Endodermal cell (in vitro differentiated cells): ENCODE data around the gene COCH. TPM values are rescaled to one million over a fixed set of nuclear protein-coding genes. Genes with fewer than 3 reads are reported as not detected.

Source experiments
- DNase-seq: peaks from one replicate; pipeline ENCODE4 v3.0.0-alpha.2; 2017
- H3K27ac ChIP-seq: 2 replicates; pipeline ENCODE4 v1.5.1; 2013; ENCODE audit warnings: mild to moderate bottlenecking, low read depth, low read length, moderate library complexity
- H3K27me3 ChIP-seq: 2 replicates; pipeline ENCODE4 v1.6.1; 2013; ENCODE audit warnings: mild to moderate bottlenecking, low read length, moderate library complexity; ENCODE audit not compliant: insufficient read depth, control insufficient read depth, poor library complexity, severe bottlenecking
- H3K36me3 ChIP-seq: 2 replicates; pipeline ENCODE4 v1.7.0; 2013; ENCODE audit warnings: mild to moderate bottlenecking, low read length, moderate library complexity; ENCODE audit not compliant: control insufficient read depth, insufficient read depth
- H3K4me1 ChIP-seq: one replicate; pipeline ENCODE4 v1.7.0; 2013; ENCODE audit warnings: low read length; ENCODE audit not compliant: control insufficient read depth, insufficient read depth
- H3K4me3 ChIP-seq: 2 replicates; pipeline ENCODE4 v1.5.1; 2013; ENCODE audit warnings: mild to moderate bottlenecking, low read length, moderate library complexity
- H3K9ac ChIP-seq: 2 replicates; pipeline ENCODE4 v1.6.1; 2013; ENCODE audit warnings: mild to moderate bottlenecking, low read length, moderate library complexity; ENCODE audit not compliant: poor library complexity, severe bottlenecking; ENCODE audit errors: extremely low read depth
- H3K9me3 ChIP-seq: 2 replicates; pipeline ENCODE4 v1.6.1; 2013; ENCODE audit warnings: mild to moderate bottlenecking, low read length, moderate library complexity; ENCODE audit not compliant: control insufficient read depth
- H3K27ac Mint-ChIP-seq: 2 replicates; pipeline ENCODE4 v1.8.0; 2020; ENCODE audit warnings: mixed read lengths
- H3K27me3 Mint-ChIP-seq: 2 replicates; pipeline ENCODE4 v1.8.0; 2021; ENCODE audit warnings: mild to moderate bottlenecking, mixed read lengths; ENCODE audit not compliant: insufficient read depth
- H3K36me3 Mint-ChIP-seq: 2 replicates; pipeline ENCODE4 v1.8.0; 2020; ENCODE audit warnings: low read depth, mixed read lengths
- H3K4me1 Mint-ChIP-seq: 2 replicates; pipeline ENCODE4 v1.8.0; 2020; ENCODE audit warnings: mixed read lengths
- H3K4me3 Mint-ChIP-seq: 2 replicates; pipeline ENCODE4 v1.8.0; 2020; ENCODE audit warnings: mild to moderate bottlenecking, moderate library complexity, mixed read lengths
- H3K9me3 Mint-ChIP-seq: 2 replicates; pipeline ENCODE4 v1.8.0; 2020; ENCODE audit warnings: mild to moderate bottlenecking, mixed read lengths
- WGBS, 2 experiments: methylation state at CpG; one replicate each; pipeline versions ENCODE4 v1.1.5 to v1.1.7; 2013; ENCODE audit warnings: missing lambda C conversion rate in 2 of 2, mixed read lengths in 1 of 2; ENCODE audit not compliant: insufficient coverage in 1 of 2, insufficient read length in 1 of 2; 5-methylcytosine and 5-hydroxymethylcytosine counted together
- long read RNA-seq, 4 experiments: library from polyadenylated mRNA in 2 of 4; library from RNA in 1 of 4; library from capped mRNA in 1 of 4; stranded (forward) in 3 of 4; unstranded in 1 of 4; transcript quantifications; one replicate each; pipeline ENCODE4 v2.0.0, GENCODE V29; 2020 to 2021; ENCODE audit warnings: inconsistent platforms in 1 of 4
- polyA plus RNA-seq, 2 experiments: library from polyadenylated mRNA; stranded (reverse); fragments of 50-300 nt; gene quantifications; one replicate each; pipeline ENCODE4 v1.2.3, GENCODE V29; 2013
- total RNA-seq, 2 donors: library from RNA; stranded (reverse); fragmentation: NEBNext Ultra II Directional in 1 of 2; extraction: Animal tissue kit (Norgen Biotek cat#: 25700) in 1 of 2; gene quantifications; 2 replicates in 1 of 2; 3 replicates in 1 of 2; pipeline ENCODE4 v1.2.1, GENCODE V29; 2021
- TF ChIP-seq, protein P1 (sequence below): fragments of 200-600 bp; sonication (generic); conservative IDR thresholded peaks from 2 replicates; pipeline ENCODE4 v1.5.0; 2021; ENCODE audit warnings: antibody characterized with exemption, mild to moderate bottlenecking

The COCH gene
- 10 to 100 TPM; 59.1 to 76.2 TPM for total RNA-seq
- polyA plus RNA-seq (2013, experiment 1 of 2) = 13.3 TPM
- 9.6 TPM for polyA plus RNA-seq (2013, experiment 2 of 2)
- long read RNA-seq, experiment 1, transcript COCH-214 (11 exons, 2,884 nt) = major isoform, 23 of 55 reads
- long read RNA-seq, experiment 1, transcript COCH-202 (12 exons, 2,571 nt) = minor isoform, 10 of 55 reads
- long read RNA-seq, experiment 1, partial matches to known transcripts = 10 of 55 reads
- long read RNA-seq, experiment 1, other reads (novel, unspliced or antisense) = 10 of 55 reads
- long read RNA-seq, experiment 2, transcript COCH-214 (11 exons, 2,884 nt) = major isoform, 49 of 120 reads
- long read RNA-seq, experiment 2, transcript COCH-202 (12 exons, 2,571 nt) = minor isoform, 27 of 120 reads
- long read RNA-seq, experiment 2, partial matches to known transcripts = 17 of 120 reads
- long read RNA-seq, experiment 2, other reads (novel, unspliced or antisense) = 22 of 120 reads
- long read RNA-seq, experiment 3, transcript COCH-202 (12 exons, 2,571 nt) = major isoform, 195 of 459 reads
- long read RNA-seq, experiment 3, transcript COCH-201 (11 exons, 2,582 nt) = minor isoform, 7 of 459 reads
- long read RNA-seq, experiment 3, transcript COCH-214 (11 exons, 2,884 nt) = minor isoform, 161 of 459 reads
- long read RNA-seq, experiment 3, partial matches to known transcripts = 27 of 459 reads
- long read RNA-seq, experiment 3, other reads (novel, unspliced or antisense) = 65 of 459 reads
- long read RNA-seq, experiment 4, transcript COCH-202 (12 exons, 2,571 nt) = major isoform, 58 of 133 reads
- long read RNA-seq, experiment 4, transcript COCH-214 (11 exons, 2,884 nt) = minor isoform, 27 of 133 reads
- long read RNA-seq, experiment 4, partial matches to known transcripts = 32 of 133 reads
- long read RNA-seq, experiment 4, other reads (novel, unspliced or antisense) = 15 of 133 reads

GRCh38 chr14:30874120-30874998 lies at the start of gene COCH:
Gene COCH, plus strand, starts transcription at chr14:30874559. Its CDS starts 380 bp downstream, at chr14:30874939.
- H3K4me3 ChIP-seq = peak within 1 kb of the TSS; percentile 76
- H3K27me3 ChIP-seq = peaks cover 44% of the 10 kb centered on the region
- no peaks in the 10 kb centered on the region for H3K4me1 ChIP-seq
- H3K36me3 Mint-ChIP-seq = peaks cover 11% of the 10 kb centered on the region
- peak; percentile 87 for DNase-seq
- TF ChIP-seq, protein P1, sequence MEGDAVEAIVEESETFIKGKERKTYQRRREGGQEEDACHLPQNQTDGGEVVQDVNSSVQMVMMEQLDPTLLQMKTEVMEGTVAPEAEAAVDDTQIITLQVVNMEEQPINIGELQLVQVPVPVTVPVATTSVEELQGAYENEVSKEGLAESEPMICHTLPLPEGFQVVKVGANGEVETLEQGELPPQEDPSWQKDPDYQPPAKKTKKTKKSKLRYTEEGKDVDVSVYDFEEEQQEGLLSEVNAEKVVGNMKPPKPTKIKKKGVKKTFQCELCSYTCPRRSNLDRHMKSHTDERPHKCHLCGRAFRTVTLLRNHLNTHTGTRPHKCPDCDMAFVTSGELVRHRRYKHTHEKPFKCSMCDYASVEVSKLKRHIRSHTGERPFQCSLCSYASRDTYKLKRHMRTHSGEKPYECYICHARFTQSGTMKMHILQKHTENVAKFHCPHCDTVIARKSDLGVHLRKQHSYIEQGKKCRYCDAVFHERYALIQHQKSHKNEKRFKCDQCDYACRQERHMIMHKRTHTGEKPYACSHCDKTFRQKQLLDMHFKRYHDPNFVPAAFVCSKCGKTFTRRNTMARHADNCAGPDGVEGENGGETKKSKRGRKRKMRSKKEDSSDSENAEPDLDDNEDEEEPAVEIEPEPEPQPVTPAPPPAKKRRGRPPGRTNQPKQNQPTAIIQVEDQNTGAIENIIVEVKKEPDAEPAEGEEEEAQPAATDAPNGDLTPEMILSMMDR = peak; percentile 72
- H3K27ac Mint-ChIP-seq = no peak within 1 kb of the TSS
- H3K27ac ChIP-seq = no peak within 1 kb of the TSS
- peaks cover 15% of the 10 kb centered on the region for H3K4me1 Mint-ChIP-seq
- H3K9ac ChIP-seq = peak within 1 kb of the TSS; percentile 49
- H3K9me3 Mint-ChIP-seq = no peaks in the 10 kb centered on the region
- H3K27me3 Mint-ChIP-seq = peaks cover 39% of the 10 kb centered on the region
- H3K9me3 ChIP-seq = no peaks in the 10 kb centered on the region
- no peaks in the 10 kb centered on the region for H3K36me3 ChIP-seq
- 2 to 6% methylated on average over 52 to 99 of the region's 99 CpGs for WGBS, 2 experiments
- H3K4me3 Mint-ChIP-seq = peak within 1 kb of the TSS; percentile 63

- H3K36me3 Mint-ChIP-seq = peaks cover 6% of the 10 kb centered on the region
- no peaks in the 10 kb centered on the region for H3K4me1 ChIP-seq
- peaks cover 27% of the 10 kb centered on the region for H3K9me3 ChIP-seq
- H3K27ac Mint-ChIP-seq = no peak overlapping the region
- no peaks in the 10 kb centered on the region for H3K36me3 ChIP-seq
- 88% methylated on average over 1 of the region's 1 CpG; no CpG with 5 or more reads in 1 of the 2 experiments for WGBS, 2 experiments
- H3K27me3 Mint-ChIP-seq = no peaks in the 10 kb centered on the region
- DNase-seq = no peak
- H3K9me3 Mint-ChIP-seq = peaks cover 27% of the 10 kb centered on the region
- H3K4me1 Mint-ChIP-seq = peaks cover 16% of the 10 kb centered on the region
- H3K4me3 Mint-ChIP-seq = no peak overlapping the region
- TF ChIP-seq, protein P1 = no peak
- no peak overlapping the region for H3K9ac ChIP-seq
- no peaks in the 10 kb centered on the region for H3K27me3 ChIP-seq
- no peak overlapping the region for H3K4me3 ChIP-seq
- no peak overlapping the region for H3K27ac ChIP-seq
Measured at GRCh38 chr14:30826070-30826469, 48.3 kb upstream of the COCH start.

DNA sequence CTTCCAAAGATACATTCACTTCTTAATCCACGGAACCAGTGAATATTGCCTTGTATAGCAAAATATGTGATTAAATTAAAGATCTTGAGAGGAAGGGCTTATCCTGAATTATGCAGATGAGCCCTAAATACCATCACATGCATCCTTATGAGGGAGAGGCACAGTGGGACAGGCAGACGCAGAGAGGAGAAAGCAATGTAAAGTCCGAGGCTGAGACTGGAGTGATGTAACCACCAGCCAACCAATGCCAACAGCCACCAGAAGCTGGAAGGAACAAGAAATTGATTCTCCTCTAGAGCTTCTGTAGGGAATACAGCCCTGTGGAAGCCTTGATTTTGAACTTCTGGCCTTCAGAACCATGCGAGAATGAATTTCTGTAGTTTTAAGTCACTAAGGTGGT lies 44.5 kb upstream of the COCH start:
- H3K9me3 ChIP-seq = peaks cover 33% of the 10 kb centered on the region
- Mint-ChIP-seq H3K36me3 (peaks cover 4% of the 10 kb centered on the region), H3K27ac (no peak overlapping the region), H3K4me3 (no peak overlapping the region), H3K9me3 (peaks cover 44% of the 10 kb centered on the region), H3K4me1 (no peaks in the 10 kb centered on the region), H3K27me3 (no peaks in the 10 kb centered on the region)
- no peaks in the 10 kb centered on the region for H3K36me3 ChIP-seq
- no peak overlapping the region for H3K27ac ChIP-seq
- no peaks in the 10 kb centered on the region for H3K27me3 ChIP-seq
- TF ChIP-seq, protein P1 = no peak
- no peak overlapping the region for H3K9ac ChIP-seq
- H3K4me1 ChIP-seq = no peaks in the 10 kb centered on the region
- DNase-seq = no peak
- WGBS, 2 experiments = 89 to 100% methylated on average over 1 to 2 of the region's 4 CpGs
- H3K4me3 ChIP-seq = no peak overlapping the region
